Endothelial cell of umbilical vein (primary cell): ENCODE data around the gene MESD. TPM values are rescaled to one million over a fixed set of nuclear protein-coding genes. Genes with fewer than 3 reads are reported as not detected.

ENCODE experiments used
- BruUV-seq: library from RNA; stranded (reverse); fragments of 400-500 nt; replicated peaks from 2 replicates; lab custom pipeline; 2021; lab: Mats Ljungman, UMichigan
- CTCF ChIA-PET: fragments of 300-600, 350-600 bp; sonication (Branson Sonifier 250); formaldehyde crosslinking; loops from one replicate; lab custom pipeline; 2021; ENCODE audit warnings: antibody characterized with exemption, inconsistent platforms; lab: Charles Lee
- POLR2A ChIA-PET: fragments of 300-600, 350-600 bp; sonication (Branson Sonifier 250); formaldehyde crosslinking; loops from one replicate; lab custom pipeline; 2021; ENCODE audit warnings: antibody characterized with exemption, inconsistent platforms; lab: Charles Lee
- DNase-seq: peaks from one replicate; pipeline ENCODE4 v3.0.0-alpha.2; 2011; ENCODE audit warnings: low read depth, low spot score
- FAIRE-seq: peaks from 2 replicates; lab custom pipeline; 2011; peaks lifted over from hg19 to GRCh38; lab: Jason Lieb, UNC
- H2AFZ ChIP-seq: 2 replicates; pipeline ENCODE4 v1.6.0; 2012; ENCODE audit warnings: low read depth, low read length, control low read depth, inconsistent platforms
- H3K27ac ChIP-seq: 2 replicates; pipeline ENCODE4 v1.5.1; 2011; ENCODE audit warnings: low read depth, mild to moderate bottlenecking, control low read depth, low read length, moderate library complexity; ENCODE audit not compliant: insufficient read depth
- H3K27me3 ChIP-seq, 2 experiments: 2 replicates each; pipeline versions ENCODE4 v1.6.0 to v1.6.1; 2011; ENCODE audit warnings: low read length in 2 of 2, mixed read lengths in 1 of 2; ENCODE audit not compliant: control insufficient read depth in 2 of 2, insufficient read depth in 2 of 2
- H3K36me3 ChIP-seq, 2 experiments: 2 replicates in 1 of 2; 3 replicates in 1 of 2; pipeline ENCODE4 v1.5.1; 2011; ENCODE audit warnings: low read length in 2 of 2, mild to moderate bottlenecking in 1 of 2, moderate library complexity in 1 of 2; ENCODE audit not compliant: control insufficient read depth in 2 of 2, insufficient read depth in 2 of 2; ENCODE audit errors: extremely low read depth in 1 of 2
- H3K4me1 ChIP-seq: 3 replicates; pipeline ENCODE4 v1.5.1; 2011; ENCODE audit warnings: mild to moderate bottlenecking, low read length; ENCODE audit not compliant: control insufficient read depth, insufficient read depth; ENCODE audit errors: extremely low read depth
- H3K4me2 ChIP-seq: 2 replicates; pipeline ENCODE4 v1.6.1; 2011; ENCODE audit warnings: low read length, control low read depth, mixed read lengths; ENCODE audit not compliant: insufficient read depth
- H3K4me3 ChIP-seq, 3 experiments: fragments of 200-600 bp in 1 of 3; sonication (generic), shearing (Covaris generic) in 1 of 3; replicated peaks in 1 of 3; 2 replicates each; pipeline ENCODE4 v1.5.1; 2011 to 2016; ENCODE audit warnings: control low read depth in 3 of 3, low read length in 3 of 3, mild to moderate bottlenecking in 2 of 3, inconsistent platforms in 1 of 3, low read depth in 1 of 3, moderate library complexity in 1 of 3; ENCODE audit not compliant: insufficient read depth in 1 of 3
- H3K79me2 ChIP-seq: 2 replicates; pipeline ENCODE4 v1.6.0; 2012; ENCODE audit warnings: low read length, inconsistent platforms; ENCODE audit not compliant: control insufficient read depth, insufficient read depth
- H3K9ac ChIP-seq: replicated peaks from 2 replicates; pipeline ENCODE3; 2011; ENCODE audit warnings: low read length, control low read depth; ENCODE audit not compliant: insufficient read depth; ENCODE audit errors: extremely low read depth
- H3K9me1 ChIP-seq: replicated peaks from 3 replicates; pipeline ENCODE4 v1.6.0; 2011; ENCODE audit warnings: mild to moderate bottlenecking, low read length; ENCODE audit not compliant: control insufficient read depth, insufficient read depth; ENCODE audit errors: extremely low read depth
- H3K9me3 ChIP-seq: replicated peaks from 2 replicates; pipeline ENCODE4 v1.5.1; 2012; ENCODE audit warnings: low read length, inconsistent platforms; ENCODE audit not compliant: control insufficient read depth, insufficient read depth
- H4K20me1 ChIP-seq: replicated peaks from 2 replicates; pipeline ENCODE3; 2011; ENCODE audit warnings: mild to moderate bottlenecking, low read length; ENCODE audit not compliant: control insufficient read depth, insufficient read depth; ENCODE audit errors: extremely low read depth
- EZH2 ChIP-seq: IDR thresholded peaks from 2 replicates; pipeline ENCODE4 v1.6.1; 2012; ENCODE audit warnings: borderline replicate concordance, low read depth, mild to moderate bottlenecking, moderate library complexity, low read length, inconsistent platforms; ENCODE audit not compliant: severe bottlenecking
- FOS ChIP-seq: IDR thresholded peaks from 2 replicates; pipeline ENCODE4 v1.6.1; 2011; ENCODE audit warnings: mild to moderate bottlenecking, low read length, moderate library complexity, borderline replicate concordance; ENCODE audit not compliant: insufficient read depth
- GATA2 ChIP-seq: IDR thresholded peaks from 2 replicates; pipeline ENCODE4 v1.7.0; 2011; ENCODE audit warnings: low read depth, mild to moderate bottlenecking, moderate library complexity, mixed read lengths, low read length; ENCODE audit not compliant: insufficient read length, insufficient read depth
- JUN ChIP-seq: IDR thresholded peaks from 2 replicates; pipeline ENCODE4 v1.6.1; 2011; ENCODE audit warnings: borderline replicate concordance, low read depth; ENCODE audit not compliant: insufficient read length, insufficient read depth
- MYC ChIP-seq: IDR thresholded peaks from one replicate; pipeline ENCODE4 v1.6.1; 2011; ENCODE audit warnings: mild to moderate bottlenecking, low read depth, low read length
- POLR2A ChIP-seq: IDR thresholded peaks from 2 replicates; pipeline ENCODE4 v1.6.1; 2012; ENCODE audit warnings: low read depth, mild to moderate bottlenecking, control low read depth, low read length
- POLR2AphosphoS5 ChIP-seq: IDR thresholded peaks from 2 replicates; pipeline ENCODE4 v1.6.1; 2012; ENCODE audit warnings: low read depth, mild to moderate bottlenecking, control low read depth, low read length, moderate library complexity; ENCODE audit not compliant: insufficient read depth
- dilution Hi-C: fragments of 300-500 bp; cut with MboI; formaldehyde crosslinking; loops from one replicate; pipeline ENCODE4 v1.15.0; 2019; ENCODE audit warnings: low sequenced_read_pairs; ENCODE audit not compliant: extremely low pct_ligation_motif_present
- intact Hi-C: fragments of 100-400 bp; cut with micrococcal nuclease; formaldehyde crosslinking; loops from one replicate; pipeline ENCODE4 v1.10.0; 2022
- polyA plus RNA-seq, 4 experiments: library from polyadenylated mRNA; depleted of rRNA in 3 of 4; stranded (reverse) in 3 of 4; unstranded in 1 of 4; fragments of >200 nt; gene quantifications; 2 replicates each; pipeline versions ENCODE4 v1.2.1 to v1.2.3, GENCODE V29; 2011 to 2012; ENCODE audit warnings: missing spikeins in 1 of 4
- total RNA-seq: library from RNA; stranded (reverse); gene quantifications from 2 replicates; pipeline ENCODE4 v1.2.3, GENCODE V29; 2021
- TF ChIP-seq, protein P1 (sequence below): IDR thresholded peaks from 2 replicates; pipeline ENCODE4 v1.6.1; 2011; ENCODE audit not compliant: insufficient read depth, insufficient read length
- TF ChIP-seq, protein P2 (sequence below), 2 donors: IDR thresholded peaks; 1 replicate in 1 of 2; 2 replicates in 1 of 2; pipeline ENCODE4 v1.5.1; 2011; ENCODE audit warnings: low read length in 2 of 2, mild to moderate bottlenecking in 2 of 2, moderate library complexity in 2 of 2, control low read depth in 1 of 2, inconsistent platforms in 1 of 2, low read depth in 1 of 2; ENCODE audit not compliant: insufficient read depth in 1 of 2; ENCODE audit errors: extremely low read depth in 1 of 2

Gene MESD
- total and polyA plus RNA-seq, 2 donors (not counting 3 experiments of a cell fraction or from before 2014, with no cell fraction given), result 12.8 to 30.5 TPM

DNA sequence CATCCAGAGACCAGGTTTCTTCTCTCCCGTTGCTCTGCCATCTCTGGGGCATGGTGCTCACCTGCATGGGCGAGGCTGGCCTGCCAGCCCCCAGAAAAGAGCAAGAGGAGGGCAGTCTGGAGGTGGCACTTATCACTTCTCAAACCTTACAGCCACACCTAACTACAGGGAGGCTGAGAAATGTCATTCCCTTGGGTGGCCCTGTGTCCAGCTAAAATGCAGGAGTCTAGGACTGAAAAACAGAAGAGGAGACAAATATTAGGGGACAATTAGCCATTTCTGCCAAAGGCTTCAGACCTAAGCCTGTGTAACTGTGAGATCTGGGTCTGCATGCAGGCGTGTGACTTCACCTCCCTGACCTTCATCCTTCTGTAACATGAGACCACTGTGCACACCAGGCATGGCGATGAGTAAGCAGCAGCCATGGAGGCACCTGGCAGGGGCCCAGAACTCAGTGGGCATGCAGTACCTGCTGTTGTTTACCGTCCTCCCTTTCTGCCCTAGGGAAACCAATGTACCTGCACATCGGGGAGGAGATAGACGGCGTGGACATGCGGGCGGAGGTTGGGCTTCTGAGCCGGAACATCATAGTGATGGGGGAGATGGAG, 83.4 kb downstream of the MESD start:
- Histone ChIP-seq H4K20me1 (no peaks in the 10 kb centered on the region), H3K4me3 (no peak overlapping the region), H3K9me3 (no peaks in the 10 kb centered on the region), H3K4me1 (no peaks in the 10 kb centered on the region), H3K9ac (no peak overlapping the region), H3K36me3 (no peaks in the 10 kb centered on the region), H3K27me3 (no peaks in the 10 kb centered on the region), H3K4me2 (no peak overlapping the region), H3K79me2 (no peaks in the 10 kb centered on the region), H3K9me1 (no peaks in the 10 kb centered on the region), H3K27ac (no peak overlapping the region), H2AFZ (no peak overlapping the region)
- TF ChIP-seq MYC (no peak), POLR2A (no peak), JUN (no peak), FOS (no peak), POLR2AphosphoS5 (no peak), GATA2 (no peak), EZH2 (no peak)
- TF ChIP-seq, protein P1, sequence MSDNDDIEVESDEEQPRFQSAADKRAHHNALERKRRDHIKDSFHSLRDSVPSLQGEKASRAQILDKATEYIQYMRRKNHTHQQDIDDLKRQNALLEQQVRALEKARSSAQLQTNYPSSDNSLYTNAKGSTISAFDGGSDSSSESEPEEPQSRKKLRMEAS, result no peak
- TF ChIP-seq, protein P2, sequence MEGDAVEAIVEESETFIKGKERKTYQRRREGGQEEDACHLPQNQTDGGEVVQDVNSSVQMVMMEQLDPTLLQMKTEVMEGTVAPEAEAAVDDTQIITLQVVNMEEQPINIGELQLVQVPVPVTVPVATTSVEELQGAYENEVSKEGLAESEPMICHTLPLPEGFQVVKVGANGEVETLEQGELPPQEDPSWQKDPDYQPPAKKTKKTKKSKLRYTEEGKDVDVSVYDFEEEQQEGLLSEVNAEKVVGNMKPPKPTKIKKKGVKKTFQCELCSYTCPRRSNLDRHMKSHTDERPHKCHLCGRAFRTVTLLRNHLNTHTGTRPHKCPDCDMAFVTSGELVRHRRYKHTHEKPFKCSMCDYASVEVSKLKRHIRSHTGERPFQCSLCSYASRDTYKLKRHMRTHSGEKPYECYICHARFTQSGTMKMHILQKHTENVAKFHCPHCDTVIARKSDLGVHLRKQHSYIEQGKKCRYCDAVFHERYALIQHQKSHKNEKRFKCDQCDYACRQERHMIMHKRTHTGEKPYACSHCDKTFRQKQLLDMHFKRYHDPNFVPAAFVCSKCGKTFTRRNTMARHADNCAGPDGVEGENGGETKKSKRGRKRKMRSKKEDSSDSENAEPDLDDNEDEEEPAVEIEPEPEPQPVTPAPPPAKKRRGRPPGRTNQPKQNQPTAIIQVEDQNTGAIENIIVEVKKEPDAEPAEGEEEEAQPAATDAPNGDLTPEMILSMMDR (IDR thresholded peaks at IDR 0.05; ENCODE audit: extremely low read depth in 1 of 2, insufficient read depth in 1 of 2, low read depth in 1 of 2, low read length in 2 of 2), result no peak
- dilution Hi-C loops, result no loop called here
- POLR2A ChIA-PET, result no interaction called here
- intact Hi-C loops, result no loop called here
- DNase-seq (no peak), FAIRE-seq (no peak)
- no TSS peak for BruUV-seq
- CTCF ChIA-PET, result no interaction called here
